ENCODE measurements around the gene NUP133.
"Not testable (repeated sequence)": the region's sequence is repeated elsewhere in the genome, so short reads cannot be mapped to it uniquely, and the experiment has no call there.

Gene NUP133

DNA sequence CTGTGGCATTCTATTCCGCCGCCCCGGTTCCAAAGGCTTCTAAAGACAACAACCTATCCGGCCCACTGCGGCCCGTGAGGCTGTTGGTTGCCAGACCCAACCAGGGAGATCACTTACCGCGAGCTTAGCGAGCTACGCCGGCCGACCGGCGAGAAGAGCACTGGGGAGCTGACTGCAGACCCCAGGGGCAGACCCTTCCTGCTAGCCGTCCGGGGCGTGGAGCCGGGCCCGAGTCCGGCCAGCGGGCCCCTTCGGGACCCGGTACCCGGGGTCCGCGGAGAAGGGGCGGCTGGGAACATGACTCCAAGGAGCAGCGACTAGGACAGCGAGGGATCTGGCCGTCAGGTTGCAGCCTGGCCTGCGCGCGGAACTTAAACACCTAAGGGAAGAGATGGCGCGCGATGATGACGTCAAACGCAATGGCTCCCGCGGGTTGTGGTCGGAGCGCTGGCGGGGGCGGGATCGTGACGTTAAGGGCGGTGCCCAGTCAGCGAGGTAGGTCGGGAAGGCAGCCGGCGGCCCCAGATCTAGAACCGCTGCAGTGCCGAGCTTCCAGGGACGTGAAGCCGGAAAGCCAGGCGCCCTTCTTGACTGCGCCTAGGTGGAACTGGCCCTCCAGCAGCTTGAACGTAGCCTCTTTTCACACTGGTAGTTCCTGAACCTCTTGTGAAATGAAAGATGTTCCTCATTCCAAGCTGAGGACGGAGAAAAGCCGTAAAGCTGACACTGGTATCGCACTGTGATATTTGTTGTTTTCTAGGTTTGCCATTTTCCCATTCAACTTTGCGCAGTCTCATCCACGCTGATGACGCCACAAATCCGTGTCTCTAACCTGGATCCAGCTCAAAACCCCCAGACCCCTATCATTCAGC is at the start of gene NUP133:
Gene NUP133, minus strand, starts transcription at position 391 of the 872 bp plus-strand sequence. Its CDS starts 92 bp downstream, at position 299.
- peak; percentile 80 for DNase-seq (ENCODE audit: low read depth)

DNA sequence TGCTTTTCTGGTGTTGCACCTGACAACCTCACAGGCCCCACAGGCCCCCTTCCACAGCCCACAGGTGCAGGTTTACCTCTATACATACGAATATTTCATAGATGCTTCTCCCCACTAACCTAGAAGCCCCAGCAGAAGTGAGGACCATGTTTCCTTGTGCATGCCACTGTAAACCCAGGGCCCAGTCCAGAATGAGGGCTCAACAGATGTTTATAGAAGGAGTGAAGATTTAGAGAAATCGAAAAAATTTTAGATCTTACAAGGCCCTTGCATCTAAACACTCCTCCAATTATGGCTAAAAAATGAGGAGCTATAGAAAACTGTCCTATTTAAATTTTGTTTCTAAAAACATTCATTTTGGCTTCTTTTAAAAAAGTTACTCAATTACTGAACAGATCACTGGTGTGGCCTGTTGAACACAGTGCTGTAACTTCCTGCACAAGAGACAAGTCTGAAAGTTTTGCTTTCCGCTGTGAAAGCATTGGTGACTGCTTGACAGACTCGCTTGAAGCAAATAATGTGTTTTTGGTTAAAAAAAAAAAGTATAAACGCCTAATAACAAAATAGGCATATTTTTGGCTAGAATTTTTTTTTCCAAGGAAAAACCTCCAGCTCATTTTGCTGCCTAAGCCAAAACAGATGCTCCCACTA is 49.2 kb upstream of the NUP133 start:
- no peak for DNase-seq (ENCODE audit: low read depth)

DNA sequence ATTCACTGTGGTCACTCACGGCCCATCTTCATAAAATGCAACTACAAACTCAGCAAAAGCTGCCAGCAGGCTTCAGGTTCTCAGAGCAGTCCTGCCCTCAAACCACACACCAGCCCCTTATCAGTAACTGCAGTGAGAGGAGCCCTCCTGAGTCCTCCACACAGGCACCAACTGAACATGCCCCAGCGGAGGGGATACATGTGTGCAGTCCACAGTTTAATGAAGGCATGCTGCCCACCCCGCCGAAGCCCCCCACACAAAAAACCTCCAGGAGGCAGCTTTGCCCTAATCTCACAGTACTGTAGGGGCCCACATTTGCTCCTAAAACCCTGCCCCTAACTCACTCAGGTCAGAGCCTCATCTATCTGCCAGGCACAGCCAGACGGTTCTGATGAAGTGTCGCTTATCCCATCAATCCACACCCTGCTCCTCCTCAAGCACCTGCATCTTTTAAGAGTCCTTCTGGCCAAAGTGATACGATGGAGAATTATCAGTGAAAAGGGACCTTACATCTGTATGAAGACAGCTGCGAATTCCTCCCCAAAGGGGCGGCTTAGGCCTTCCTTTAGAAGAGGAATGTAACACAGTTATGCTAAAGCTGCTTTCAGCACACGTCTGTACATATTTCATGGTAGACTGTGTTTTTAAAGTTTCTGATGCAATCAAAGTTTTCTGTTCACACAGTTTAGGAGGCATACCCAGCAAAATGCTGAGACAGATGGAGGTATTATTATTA is 46.9 kb upstream of the NUP133 start:
- no peak for DNase-seq (ENCODE audit: low read depth)

DNA sequence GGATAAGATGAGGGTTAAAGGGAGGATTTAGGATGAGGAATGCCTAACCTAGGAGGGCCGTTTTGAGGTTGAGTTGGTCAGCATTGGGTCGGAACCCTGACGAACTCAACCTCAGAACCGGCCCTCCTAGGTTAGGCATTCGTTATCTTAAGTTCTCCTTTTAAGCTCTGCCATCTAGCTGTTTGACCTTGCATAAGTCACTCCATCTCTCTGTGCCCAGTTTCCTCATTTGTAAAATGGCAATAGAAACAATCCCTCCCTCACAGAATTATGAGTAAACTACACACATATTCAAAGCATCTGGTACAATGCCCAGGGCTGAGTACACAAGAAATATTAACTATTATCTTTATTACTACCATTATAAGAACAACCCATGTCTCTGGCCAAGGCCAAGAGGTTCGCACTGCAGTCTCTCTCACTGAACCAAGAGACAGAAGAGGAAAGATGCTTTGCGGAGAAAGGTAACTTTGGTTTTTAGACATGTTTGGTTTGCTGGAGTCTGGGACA is 45.5 kb upstream of the NUP133 start:
- DNase-seq (ENCODE audit: low read depth): no peak

DNA sequence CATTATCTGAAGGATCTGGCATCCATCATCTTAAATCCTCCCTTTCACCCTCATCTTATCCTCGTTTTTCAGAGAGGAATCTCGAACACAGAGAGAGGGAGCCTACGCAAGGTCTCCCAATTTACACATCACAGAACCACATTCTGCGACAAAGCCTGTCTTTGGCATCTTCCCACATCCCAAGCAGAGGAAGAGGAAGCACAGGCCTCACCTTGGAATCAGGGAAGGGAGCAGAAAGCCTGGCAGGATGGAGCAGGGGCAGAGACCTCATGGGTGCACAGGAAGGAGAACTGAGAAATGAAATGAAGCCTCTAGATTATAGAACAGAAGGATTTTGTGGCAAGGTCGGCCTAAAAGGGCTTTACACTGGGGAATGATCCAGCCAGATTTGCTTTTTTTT is 44.6 kb upstream of the NUP133 start:
- DNase-seq (ENCODE audit: low read depth): no peak

DNA sequence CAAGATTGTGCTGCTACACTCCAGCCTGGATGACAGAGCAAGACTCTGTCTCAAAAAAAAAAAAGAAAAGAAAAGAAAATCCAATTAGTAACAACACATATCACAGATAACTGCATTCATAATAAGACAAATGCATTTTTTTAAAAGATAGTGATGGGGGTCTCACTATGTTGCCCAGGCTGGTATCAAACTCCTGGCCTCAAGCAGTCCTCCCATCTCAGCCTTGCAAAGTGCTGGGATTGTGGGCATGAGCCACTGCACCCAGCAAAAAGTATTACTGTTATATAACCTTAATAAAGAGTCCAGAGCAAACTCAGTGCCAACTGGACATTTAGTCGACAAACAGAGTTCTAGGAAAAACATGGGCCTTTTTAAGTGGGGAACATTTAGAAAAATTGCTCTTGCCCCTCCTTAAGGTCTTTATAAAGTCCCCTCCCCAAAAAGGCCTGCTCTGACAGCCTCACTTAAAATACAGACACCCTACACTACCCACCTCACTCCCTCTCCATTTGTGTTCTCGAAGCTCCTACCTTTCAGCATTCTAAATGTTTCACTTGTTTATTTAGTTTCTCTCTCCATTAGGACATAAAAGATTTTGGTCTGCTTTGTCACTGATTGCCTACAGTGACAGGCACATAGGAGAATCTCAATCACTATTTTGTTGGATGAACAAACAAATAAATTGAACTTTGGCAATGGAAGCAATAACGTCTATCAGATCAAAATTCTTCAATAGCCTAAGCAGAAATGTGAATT is 42.8 kb upstream of the NUP133 start:
- DNase-seq (ENCODE audit: low read depth): no peak

DNA sequence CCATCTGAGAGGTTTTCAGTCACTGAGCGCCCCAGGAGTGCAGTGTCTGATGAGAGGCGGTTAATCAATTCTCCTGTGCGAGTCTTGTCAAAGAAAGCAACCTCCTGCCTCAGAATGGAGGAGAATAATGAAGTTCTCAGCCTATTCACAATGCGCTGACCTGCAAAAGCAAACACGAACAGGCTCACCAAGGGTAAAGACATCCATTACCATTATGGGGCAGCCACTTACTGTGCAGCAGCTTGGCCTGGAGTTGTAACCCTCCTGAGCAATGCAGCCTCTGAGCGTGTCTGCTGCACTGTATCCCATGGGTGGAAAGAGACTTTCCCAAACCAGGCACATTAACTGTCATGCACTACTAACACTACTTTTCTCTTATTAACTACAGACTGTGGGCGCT is 39.4 kb upstream of the NUP133 start:
- DNase-seq (ENCODE audit: low read depth): no peak

DNA sequence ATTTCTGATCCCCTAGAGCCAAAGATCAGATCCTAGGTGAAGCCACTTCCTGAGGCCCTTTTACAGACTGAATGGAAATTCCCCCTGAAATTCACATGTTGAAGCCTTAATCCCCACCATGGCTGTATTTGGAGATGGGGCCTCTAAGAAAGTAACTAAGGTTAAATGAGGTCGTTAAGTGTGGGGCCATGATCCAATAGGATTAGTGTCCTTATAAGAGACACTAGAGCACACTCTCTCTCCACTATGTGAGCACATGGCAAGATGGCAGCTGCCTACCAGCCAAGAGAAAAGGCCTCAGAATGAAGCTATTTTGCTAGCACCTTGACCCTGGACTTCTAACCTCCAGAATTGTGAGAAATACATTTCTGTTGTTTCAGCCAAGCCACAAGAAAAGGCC is 36.4 kb upstream of the NUP133 start:
- no peak for DNase-seq (ENCODE audit: low read depth)

DNA sequence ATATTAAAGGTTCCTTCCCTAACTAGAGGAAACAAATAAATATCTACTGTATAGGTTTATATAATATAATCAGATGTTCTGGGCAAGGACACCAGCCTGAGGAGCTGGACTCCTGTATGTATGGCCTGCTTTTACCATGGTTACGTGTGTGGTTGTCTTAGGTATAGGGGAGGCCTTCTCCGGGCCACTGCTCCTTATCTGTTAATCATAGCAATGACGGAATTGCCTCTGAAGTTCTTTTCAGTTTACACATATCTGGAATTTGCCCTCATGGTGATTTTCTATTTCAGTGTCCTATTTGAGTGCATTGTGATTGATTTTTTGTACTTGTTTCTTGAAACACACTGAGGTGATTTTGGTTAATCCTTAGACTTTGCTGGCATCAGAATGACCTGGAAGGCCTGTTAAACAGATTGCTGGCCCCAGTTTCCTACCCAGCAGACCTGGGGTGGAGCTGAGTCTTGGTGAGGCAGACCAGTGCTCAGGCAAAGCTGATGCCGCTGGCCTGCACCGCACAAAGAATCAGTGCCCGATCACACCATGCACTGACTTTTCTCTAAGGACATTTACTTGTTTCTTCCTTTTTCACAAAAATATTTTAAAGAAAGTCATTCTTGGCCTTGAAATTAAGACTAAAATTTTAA is 31.8 kb upstream of the NUP133 start:
- DNase-seq (ENCODE audit: low read depth): no peak

DNA sequence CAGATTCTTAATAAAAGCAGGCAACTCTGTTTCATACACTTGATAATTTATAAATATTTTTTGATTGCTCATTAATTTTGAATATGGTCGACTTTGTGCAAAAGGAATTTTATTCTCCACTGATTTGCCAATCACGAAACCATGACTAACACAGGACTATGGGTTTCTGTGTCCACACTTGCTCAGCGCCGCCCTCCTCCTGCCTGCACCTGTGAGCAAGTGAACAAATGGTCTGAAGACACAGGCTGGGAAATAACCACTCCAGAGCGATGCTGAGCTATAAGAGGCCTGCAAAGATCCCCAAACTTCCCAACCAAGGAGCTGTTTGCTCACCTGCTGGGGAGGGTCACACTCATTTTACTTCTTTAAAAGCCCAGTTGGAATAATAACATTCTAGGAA is 30.8 kb upstream of the NUP133 start:
- no peak for DNase-seq (ENCODE audit: low read depth)

DNA sequence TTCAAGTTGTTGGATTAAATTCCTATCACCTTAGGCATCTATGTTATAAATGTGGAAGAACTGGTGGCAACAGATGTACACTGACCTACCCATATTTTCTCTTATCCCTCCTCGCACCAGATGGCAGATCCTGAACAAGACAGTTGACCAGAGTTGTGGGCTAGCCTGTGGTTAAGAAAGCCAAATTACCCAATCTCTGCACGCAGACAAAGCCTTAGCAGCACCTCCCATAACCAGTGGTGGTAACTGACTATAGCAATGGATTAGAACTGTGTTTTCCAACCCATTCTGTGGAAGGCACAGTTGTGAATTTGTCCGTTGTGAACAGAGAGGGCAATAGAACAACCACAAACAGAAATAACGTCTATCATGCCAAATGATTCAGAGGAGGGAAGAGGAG is 29.8 kb upstream of the NUP133 start:
- no peak for DNase-seq (ENCODE audit: low read depth)

DNA sequence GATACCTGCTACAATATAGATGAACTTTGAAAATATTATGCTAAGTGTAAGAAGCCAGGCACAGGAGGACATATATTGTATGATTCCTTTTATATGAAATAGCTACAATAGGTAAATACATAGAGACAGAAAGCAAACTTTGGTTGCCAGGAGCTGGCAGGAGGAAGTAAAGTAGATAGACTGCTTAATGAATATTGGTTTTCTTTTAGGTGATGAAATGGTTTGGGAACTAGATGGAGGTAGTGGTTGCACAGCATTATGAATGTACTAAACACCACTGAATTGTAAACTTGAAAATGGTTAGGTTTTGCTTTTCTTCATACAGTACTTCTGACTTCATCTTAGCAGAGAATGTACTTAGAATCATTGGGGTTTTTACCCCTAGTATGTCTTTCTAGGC is 28.8 kb upstream of the NUP133 start:
- no peak for DNase-seq (ENCODE audit: low read depth)

DNA sequence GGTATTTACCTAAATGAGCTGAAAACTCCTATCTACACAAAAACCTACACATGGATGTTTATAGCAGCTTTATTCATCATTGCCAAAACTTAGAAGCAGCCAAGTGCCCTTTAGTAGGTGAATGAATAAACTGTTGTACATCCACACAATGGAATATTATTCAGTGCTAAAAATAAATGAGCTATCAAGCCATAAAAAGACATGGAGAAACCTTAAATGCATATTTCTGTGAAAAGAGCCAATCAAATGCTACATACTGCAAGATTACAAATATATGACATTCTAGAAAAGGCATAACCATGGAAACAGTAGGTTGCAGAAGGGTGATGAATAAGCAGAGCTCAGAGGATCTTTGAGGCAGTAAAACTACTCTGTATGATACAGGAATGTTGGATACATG is 27.1 kb upstream of the NUP133 start:
- no peak for DNase-seq (ENCODE audit: low read depth)

DNA sequence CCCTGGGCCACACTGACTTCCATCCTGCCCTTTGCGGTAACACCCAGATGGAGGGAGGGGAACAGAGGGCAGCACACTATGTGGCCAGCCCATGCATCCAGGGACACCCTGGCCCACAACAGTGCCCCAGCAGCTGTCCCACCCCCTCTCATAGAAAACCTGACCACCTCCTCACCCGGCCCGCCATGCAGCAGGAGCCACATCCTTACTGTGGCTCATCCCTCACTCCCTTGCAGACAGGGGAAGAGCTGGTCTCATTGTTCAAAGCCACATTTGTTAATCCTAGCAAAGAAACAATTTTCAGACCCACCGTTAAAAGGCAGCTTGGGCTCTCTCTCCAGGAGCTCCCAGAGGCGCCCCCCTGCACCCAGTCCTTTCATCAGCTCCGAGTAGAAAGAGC is 23.2 kb upstream of the NUP133 start:
- DNase-seq (ENCODE audit: low read depth): no peak

DNA sequence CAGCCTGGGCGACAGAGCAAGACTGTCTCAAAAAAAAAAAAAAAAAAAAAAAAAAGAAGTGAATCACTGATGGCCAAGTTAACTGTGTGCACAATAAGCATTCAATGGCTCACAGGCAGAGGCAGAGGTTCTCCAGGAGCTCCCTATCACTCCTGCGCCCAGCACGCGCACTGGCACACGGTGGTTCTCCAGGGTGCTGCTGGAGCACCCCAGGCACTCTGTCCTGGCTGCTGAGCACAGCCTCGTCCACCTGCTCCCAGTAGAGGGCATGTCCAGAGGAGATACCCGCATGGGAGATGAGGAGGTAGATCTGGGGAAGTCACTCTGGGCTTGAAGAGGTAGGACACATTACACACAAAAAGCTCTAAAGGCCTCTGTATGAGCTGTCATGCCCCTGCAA is 21.5 kb upstream of the NUP133 start:
- no peak for DNase-seq (ENCODE audit: low read depth)

DNA sequence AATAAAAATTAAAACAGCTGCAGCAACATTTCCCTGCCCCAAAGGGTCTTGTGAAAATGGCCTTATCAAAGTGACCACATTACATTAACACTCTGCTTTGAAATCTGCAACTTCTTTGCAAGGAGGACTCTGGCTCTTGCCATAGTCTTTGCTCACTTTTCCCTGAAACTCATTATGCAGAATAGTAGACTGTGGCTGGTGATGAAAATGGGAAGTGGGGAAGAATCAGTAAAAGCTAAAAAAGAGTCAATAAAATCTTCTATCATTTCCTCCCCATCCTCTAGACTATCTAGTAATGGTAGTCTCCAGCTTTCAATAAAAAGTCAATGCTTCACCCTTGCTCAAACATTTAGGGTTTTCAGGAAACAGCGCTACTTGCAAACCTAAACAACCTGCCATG is 18.6 kb upstream of the NUP133 start:
- no peak for DNase-seq (ENCODE audit: low read depth)

DNA sequence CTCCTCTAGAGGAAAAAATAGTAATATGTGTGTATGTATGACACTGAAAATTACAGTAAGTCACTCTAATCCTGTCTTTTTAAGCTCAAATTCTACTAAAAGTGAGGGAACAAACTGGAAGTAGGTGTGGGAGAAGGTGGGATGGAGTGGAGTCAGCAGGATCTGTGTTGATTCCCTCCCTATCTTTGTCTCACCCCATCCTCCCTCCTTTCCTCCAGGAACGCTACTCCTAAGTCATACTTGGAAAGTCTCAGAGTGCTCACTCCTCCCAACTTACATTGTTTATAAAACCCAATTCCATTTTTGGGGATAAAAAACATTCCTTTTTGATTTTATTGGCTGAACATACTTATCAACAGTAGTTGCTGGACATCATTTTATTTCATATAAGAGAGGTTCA is 14.9 kb upstream of the NUP133 start:
- DNase-seq (ENCODE audit: low read depth): no peak

DNA sequence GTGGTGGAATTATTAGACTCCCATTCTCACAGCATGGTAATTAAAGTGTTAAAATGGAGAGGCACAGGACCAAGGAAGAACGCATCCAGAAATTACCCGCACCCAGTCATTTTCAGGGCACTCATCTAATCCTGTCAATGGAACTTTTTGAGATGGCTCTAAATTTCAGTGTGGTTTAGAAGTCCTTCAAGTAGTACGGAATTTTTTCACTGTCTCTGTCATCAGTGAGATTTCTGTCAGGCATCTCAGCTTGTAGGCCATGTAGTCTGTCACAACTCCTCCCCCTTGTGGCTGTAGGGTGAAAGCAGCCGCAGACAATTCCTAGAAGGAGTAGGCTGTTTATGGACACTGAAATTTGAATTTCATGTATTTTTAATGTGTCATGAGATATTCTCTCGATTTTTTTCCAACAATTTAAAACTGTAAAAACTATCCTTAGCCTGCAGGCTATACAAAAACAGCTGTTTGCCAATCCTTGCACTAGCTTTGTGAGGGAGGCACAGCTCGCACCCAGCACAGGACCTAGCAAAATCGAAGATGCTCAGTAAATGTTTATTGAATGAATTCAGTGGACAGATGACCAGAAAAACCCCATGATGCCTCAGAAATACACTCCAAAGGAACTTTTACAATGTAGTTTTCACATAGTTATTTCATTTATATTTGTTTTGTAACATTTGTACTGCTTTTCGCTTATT is 6.6 kb upstream of the NUP133 start:
- peak; percentile 42 for DNase-seq (ENCODE audit: low read depth)

DNA sequence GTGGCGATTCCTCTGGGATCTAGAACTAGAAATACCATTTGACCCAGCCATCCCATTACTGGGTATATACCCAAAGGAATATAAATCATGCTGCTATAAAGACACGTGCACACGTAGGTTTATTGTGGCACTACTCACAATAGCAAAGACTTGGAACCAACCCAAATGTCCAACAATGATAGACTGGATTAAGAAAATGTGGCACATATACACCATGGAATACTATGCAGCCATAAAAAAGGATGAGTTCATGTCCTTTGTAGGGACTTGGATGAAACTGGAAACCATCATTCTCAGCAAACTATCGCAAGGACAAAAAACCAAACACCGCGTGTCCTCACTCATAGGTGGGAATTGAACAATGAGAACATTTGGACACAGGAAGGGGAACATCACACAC is 3.5 kb upstream of the NUP133 start:
- not testable (repeated sequence) for DNase-seq (ENCODE audit: low read depth)

DNA sequence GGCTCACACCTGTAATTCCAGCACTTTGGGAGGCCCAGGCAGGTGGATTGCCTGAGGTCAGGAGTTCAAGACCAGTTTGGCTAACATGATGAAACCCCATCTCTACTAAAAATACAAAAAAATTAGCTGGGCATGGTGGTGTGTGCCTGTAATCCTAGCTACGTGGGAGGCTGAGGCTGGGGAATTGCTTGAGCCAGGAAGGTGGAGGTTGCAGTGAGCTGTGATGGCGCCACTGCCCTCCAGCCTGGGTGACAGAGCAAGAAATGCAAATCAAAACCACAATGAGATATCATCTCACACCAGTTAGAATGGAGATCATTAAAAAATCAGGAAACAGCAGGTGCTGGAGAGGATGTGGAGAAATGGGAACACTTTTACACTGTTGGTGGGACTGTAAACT is 3.1 kb upstream of the NUP133 start:
- not testable (repeated sequence) for DNase-seq (ENCODE audit: low read depth)

DNA sequence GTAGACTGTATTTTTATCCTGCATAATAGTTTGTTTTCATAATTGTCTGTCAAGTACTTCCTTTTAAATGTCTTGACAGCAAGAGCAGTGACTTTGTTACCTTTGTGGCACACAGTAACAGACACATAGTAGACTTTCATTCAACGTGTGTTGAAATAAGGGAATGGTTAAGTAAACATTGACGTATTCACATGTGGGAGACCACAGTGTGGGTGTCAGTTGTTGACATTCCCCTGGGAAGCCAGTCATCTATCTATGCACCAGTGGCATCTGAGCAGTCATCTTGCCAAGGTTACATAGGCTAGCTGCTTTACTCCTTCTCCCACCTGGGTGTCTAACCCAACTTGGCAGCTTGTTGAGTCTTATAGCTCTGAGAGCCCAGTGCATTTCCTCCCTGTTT is 1.4 kb upstream of the NUP133 start:
- DNase-seq (ENCODE audit: low read depth): no peak
